Sigmoid colon (tissue), 7 donors: ENCODE results near the gene CACNB2. TPM values are rescaled to one million over a fixed set of nuclear protein-coding genes. Genes with fewer than 3 reads are reported as not detected.
A peak's percentile ranks its signal among the peaks of the same experiment; 100 is the strongest.
"Not testable (repeated sequence)": the region's sequence is repeated elsewhere in the genome, so short reads cannot be mapped to it uniquely, and the experiment has no call there.

Source experiments
- DNase-seq: peaks from one replicate; pipeline ENCODE4 v3.0.0-alpha.2; 2019
- H3K27ac ChIP-seq, 4 donors: fragments of 200-600 bp; sonication (generic); one replicate each; pipeline ENCODE4 v1.5.1; 2016 to 2019; ENCODE audit warnings: mild to moderate bottlenecking in 1 of 4
- H3K27me3 ChIP-seq, 3 donors: fragments of 200-600 bp; sonication (generic); one replicate each; pipeline ENCODE4 v1.5.1; 2019; ENCODE audit warnings: mild to moderate bottlenecking in 1 of 3
- H3K36me3 ChIP-seq, 4 donors: fragments of 200-600 bp; sonication (generic); one replicate each; pipeline ENCODE4 v1.5.1; 2016 to 2019
- H3K4me1 ChIP-seq, 4 donors: fragments of 200-600 bp; sonication (generic); one replicate each; pipeline ENCODE4 v1.5.1; 2017 to 2019
- H3K4me3 ChIP-seq, 4 donors: fragments of 200-600 bp; sonication (generic); one replicate each; pipeline ENCODE4 v1.5.1; 2017 to 2019; ENCODE audit warnings: mild to moderate bottlenecking in 2 of 4, moderate library complexity in 1 of 4
- H3K9me3 ChIP-seq, 4 donors: fragments of 200-600 bp in 3 of 4; sonication (generic) in 3 of 4; one replicate each; pipeline versions ENCODE4 v1.5.1 to v1.6.1; 2013 to 2019
- CTCF ChIP-seq, 4 experiments: fragments of 450-650 bp in 3 of 4; fragments of 200-600 bp in 1 of 4; IDR thresholded peaks; one replicate each; pipeline ENCODE4 v1.5.1; 2016 to 2019; ENCODE audit warnings: antibody characterized with exemption in 4 of 4, mild to moderate bottlenecking in 3 of 4, moderate library complexity in 2 of 4
- EP300 ChIP-seq, 4 donors: sonication (generic); formaldehyde crosslinking; IDR thresholded peaks; one replicate each; pipeline ENCODE4 v1.6.1; 2017; ENCODE audit warnings: antibody characterized with exemption in 4 of 4
- POLR2A ChIP-seq, 2 donors: fragments of 450-650 bp; IDR thresholded peaks; one replicate each; pipeline ENCODE4 v1.6.1; 2016; ENCODE audit warnings: antibody characterized with exemption in 2 of 2, mild to moderate bottlenecking in 2 of 2, moderate library complexity in 2 of 2
- POLR2AphosphoS5 ChIP-seq, 4 donors: sonication (generic); formaldehyde crosslinking; IDR thresholded peaks; one replicate each; pipeline ENCODE4 v1.6.1; 2017; ENCODE audit warnings: antibody characterized with exemption in 4 of 4
- WGBS, 2 donors: extraction: QIAGEN DNeasy Blood & Tissue Kit; methylation state at CpG; one replicate each; pipeline ENCODE4 v1.1.7; 2013; 5-methylcytosine and 5-hydroxymethylcytosine counted together
- intact Hi-C: fragments of 100-400 bp; cut with DNase I; formaldehyde crosslinking; loops from one replicate; pipeline ENCODE4 v1.15.1; 2023
- polyA plus RNA-seq, 3 donors: library from polyadenylated mRNA; stranded (reverse); fragments of 200-250 nt; gene quantifications; one replicate each; pipeline ENCODE4 v1.2.3, GENCODE V29; 2013
- total RNA-seq, 4 donors: library from RNA; depleted of rRNA; stranded (reverse); fragments of >200 nt; gene quantifications; one replicate each; pipeline ENCODE4 v1.1.0, GENCODE V29; 2016
- donor health status: healthy with polysubstance abuse.
- donor health status: Bipolar disorder and iron deficiency.
- donor health status: healthy.

Gene CACNB2
- total and polyA plus RNA-seq, 7 donors: 1.2 to 85.3 (median 36.0) TPM

GRCh38 chr10:18164748-18165361, 24.6 kb downstream of the CACNB2 start:
- WGBS, 2 donors: 78 to 86% methylated on average over 11 of the region's 11 CpGs
- Histone ChIP-seq H3K4me1 (peaks cover 0 to 30% (median 22%) of the 10 kb centered on the region in 4 donors), H3K27ac (peak overlapping the region; percentile 60 to 84 (median 70))

GRCh38 chr10:18178854-18179483, 38.7 kb downstream of the CACNB2 start:
- TF ChIP-seq POLR2AphosphoS5 (IDR thresholded peaks at IDR 0.05) (peak in 1 of 4 donors; percentile 32), CTCF (IDR thresholded peaks at IDR 0.05) (no peak)
- 9 to 25% methylated on average over 3 of the region's 3 CpGs for WGBS, 2 donors

More at GRCh38 chr10:18164748-18165361, 24.6 kb downstream of the CACNB2 start:
- Histone ChIP-seq H3K9me3 (no peaks in the 10 kb centered on the region), H3K36me3 (no peaks in the 10 kb centered on the region), H3K27me3 (no peaks in the 10 kb centered on the region), H3K4me3 (no peak overlapping the region)
- TF ChIP-seq POLR2A (IDR thresholded peaks at IDR 0.05) (no peak), POLR2AphosphoS5 (IDR thresholded peaks at IDR 0.05) (peak in 1 of 4 donors; percentile 41), EP300 (IDR thresholded peaks at IDR 0.05) (peak in 1 of 4 donors; percentile 46), CTCF (IDR thresholded peaks at IDR 0.05) (no peak)
- intact Hi-C loops: no loop called here
- peak; percentile 77 for DNase-seq

GRCh38 chr10:18179891-18180290, 39.7 kb downstream of the CACNB2 start:
- 30 to 39% methylated on average over 6 of the region's 6 CpGs for WGBS, 2 donors
- DNase-seq: peak; percentile 79
- no peaks in the 10 kb centered on the region for H3K9me3 ChIP-seq
- H3K27me3 ChIP-seq: no peaks in the 10 kb centered on the region
- peak overlapping the region in 2 of 4 donors; percentile 15 to 21 for H3K4me3 ChIP-seq
- peak overlapping the region; percentile 80 to 92 (median 87) for H3K27ac ChIP-seq
- TF ChIP-seq EP300 (IDR thresholded peaks at IDR 0.05): peak; percentile 25 to 84 (median 58)
- no peak for TF ChIP-seq CTCF (IDR thresholded peaks at IDR 0.05)
- TF ChIP-seq POLR2A (IDR thresholded peaks at IDR 0.05): no peak
- peak; percentile 15 to 86 (median 76) for TF ChIP-seq POLR2AphosphoS5 (IDR thresholded peaks at IDR 0.05)
- H3K36me3 ChIP-seq: no peaks in the 10 kb centered on the region
- peaks cover 0 to 50% (median 43%) of the 10 kb centered on the region in 4 donors for H3K4me1 ChIP-seq
- intact Hi-C loops: loop anchor here (2.0 kb wide), 1 partner anchor 17 kb away; no protein-coding TSS in a partner anchor

More at GRCh38 chr10:18178854-18179483, 38.7 kb downstream of the CACNB2 start:
- H3K27ac ChIP-seq: peak overlapping the region; percentile 80 to 92 (median 87)
- H3K4me1 ChIP-seq: peaks cover 0 to 48% (median 39%) of the 10 kb centered on the region in 4 donors
- no peaks in the 10 kb centered on the region for H3K9me3 ChIP-seq
- DNase-seq: no peak
- H3K4me3 ChIP-seq: no peak overlapping the region
- intact Hi-C loops: no loop called here
- H3K27me3 ChIP-seq: no peaks in the 10 kb centered on the region
- H3K36me3 ChIP-seq: no peaks in the 10 kb centered on the region

- H3K27me3 ChIP-seq, H3K9me3 ChIP-seq, H3K36me3 ChIP-seq, DNase-seq, H3K4me3 ChIP-seq: not testable (repeated sequence)
- intact Hi-C loops: loop anchor here (2.0 kb wide), 1 partner anchor 15 kb away; no protein-coding TSS in a partner anchor
- peaks cover 0 to 52% (median 51%) of the 10 kb centered on the region in 4 donors for H3K4me1 ChIP-seq
- WGBS, 2 donors: 95 to 97% methylated on average over 5 of the region's 5 CpGs
- H3K27ac ChIP-seq: peak overlapping the region; percentile 80 to 92 (median 87)
Measured at GRCh38 chr10:18181382-18181781, 41.2 kb downstream of the CACNB2 start.

- TF ChIP-seq EP300 (IDR thresholded peaks at IDR 0.05): no peak
- no peak for TF ChIP-seq CTCF (IDR thresholded peaks at IDR 0.05)
- peak in 1 of 4 donors; percentile 8 for TF ChIP-seq POLR2AphosphoS5 (IDR thresholded peaks at IDR 0.05)
- Histone ChIP-seq H3K9me3 (no peaks in the 10 kb centered on the region), H3K27me3 (no peaks in the 10 kb centered on the region), H3K36me3 (no peaks in the 10 kb centered on the region), H3K4me3 (no peak overlapping the region), H3K27ac (peak overlapping the region; percentile 23 to 92 (median 54)), H3K4me1 (peaks cover 0 to 25% (median 22%) of the 10 kb centered on the region in 4 donors)
- intact Hi-C loops: no loop called here
- WGBS, 2 donors: 37 to 78% methylated on average over 3 of the region's 3 CpGs
- DNase-seq: no peak
Measured at GRCh38 chr10:18185621-18186020, 45.4 kb downstream of the CACNB2 start.
